B cell (primary cell): ENCODE results near the gene ANAPC5. TPM values are rescaled to one million over a fixed set of nuclear protein-coding genes. Genes with fewer than 3 reads are reported as not detected.

ENCODE experiments used
- ATAC-seq: fragments of 200-7000 bp; cut with Tn5 transposase; one replicate; pipeline ENCODE4 v1.10.0; 2021; ENCODE audit warnings: low read depth, mild to moderate bottlenecking, moderate number of reproducible peaks, moderate library complexity
- CTCF ChIA-PET: fragments of 350-600 bp; sonication (Branson Sonifier 250); formaldehyde crosslinking; loops from one replicate; lab custom pipeline; 2021; ENCODE audit warnings: antibody characterized with exemption, inconsistent platforms; lab: Charles Lee
- POLR2A ChIA-PET: fragments of 350-600 bp; sonication (Branson Sonifier 250); formaldehyde crosslinking; loops from one replicate; lab custom pipeline; 2021; ENCODE audit warnings: antibody characterized with exemption; lab: Charles Lee
- DNase-seq: peaks from one replicate; pipeline ENCODE4 v3.0.0; 2013
- H2AFZ ChIP-seq: 2 replicates; pipeline ENCODE4 v1.6.1; 2012; ENCODE audit warnings: mild to moderate bottlenecking, low read depth, low read length; ENCODE audit not compliant: insufficient read depth, poor library complexity, severe bottlenecking
- H3K27ac ChIP-seq, 2 donors: 1 replicate in 1 of 2; 2 replicates in 1 of 2; pipeline ENCODE4 v1.5.1; 2012 to 2013; ENCODE audit warnings: low read length in 2 of 2, mild to moderate bottlenecking in 2 of 2, moderate library complexity in 1 of 2
- H3K27me3 ChIP-seq, 4 experiments: fragments of 200-600 bp in 1 of 4; sonication (generic) in 1 of 4; replicated peaks in 1 of 4; 1 replicate in 2 of 4; 2 replicates in 2 of 4; pipeline versions ENCODE4 v1.6.1 to v1.7.0; 2013 to 2016; ENCODE audit warnings: low read length in 3 of 4, mild to moderate bottlenecking in 2 of 4, mixed read lengths in 1 of 4, moderate library complexity in 1 of 4; ENCODE audit not compliant: insufficient read depth in 4 of 4, control insufficient read depth in 3 of 4; ENCODE audit errors: control extremely low read depth in 1 of 4
- H3K36me3 ChIP-seq, 2 experiments: replicated peaks in 1 of 2; 1 replicate in 1 of 2; 2 replicates in 1 of 2; pipeline versions ENCODE4 v1.6.1 to v1.7.1; 2013; ENCODE audit warnings: low read length in 1 of 2; ENCODE audit not compliant: insufficient read depth in 2 of 2, control insufficient read depth in 1 of 2; ENCODE audit errors: control extremely low read depth in 1 of 2, extremely low read depth in 1 of 2
- H3K4me1 ChIP-seq, 2 donors: fragments of 200-600 bp in 1 of 2; sonication (generic) in 1 of 2; 1 replicate in 1 of 2; 2 replicates in 1 of 2; pipeline versions ENCODE4 v1.5.1 to v1.6.1; 2013 to 2017; ENCODE audit warnings: low read length in 2 of 2; ENCODE audit not compliant: control insufficient read depth in 2 of 2, insufficient read depth in 2 of 2
- H3K4me2 ChIP-seq: replicated peaks from 2 replicates; pipeline ENCODE3; 2012; ENCODE audit warnings: mild to moderate bottlenecking, low read depth, low read length; ENCODE audit not compliant: poor library complexity, severe bottlenecking
- H3K4me3 ChIP-seq, 5 experiments: fragments of 200-600 bp in 1 of 5; sonication (generic) in 1 of 5; 1 replicate in 3 of 5; 2 replicates in 2 of 5; pipeline versions ENCODE4 v1.5.1 to v1.7.0; 2011 to 2016; ENCODE audit warnings: low read length in 4 of 5, mild to moderate bottlenecking in 4 of 5, low read depth in 2 of 5, control low read depth in 1 of 5, moderate library complexity in 1 of 5; ENCODE audit not compliant: insufficient read depth in 1 of 5; ENCODE audit errors: control extremely low read depth in 1 of 5, extremely low read depth in 1 of 5
- H3K79me2 ChIP-seq: fragments of 200-600 bp; sonication (generic); one replicate; pipeline ENCODE4 v1.6.0; 2016; ENCODE audit warnings: low read length; ENCODE audit not compliant: control insufficient read depth, insufficient read depth
- H3K9ac ChIP-seq: fragments of 200-600 bp; sonication (generic); 2 replicates; pipeline ENCODE4 v1.6.1; 2017; ENCODE audit warnings: mild to moderate bottlenecking, low read length, moderate library complexity
- H3K9me3 ChIP-seq, 3 donors: one replicate each; pipeline versions ENCODE4 v1.6.1 to v1.7.1; 2013; ENCODE audit warnings: low read length in 2 of 3; ENCODE audit not compliant: control insufficient read depth in 2 of 3, insufficient read depth in 1 of 3; ENCODE audit errors: control extremely low read depth in 1 of 3
- H4K20me1 ChIP-seq: 2 replicates; pipeline ENCODE4 v1.6.0; 2012; ENCODE audit warnings: mild to moderate bottlenecking, low read length; ENCODE audit not compliant: insufficient read depth, control insufficient read depth, poor library complexity, severe bottlenecking
- H3K27ac Mint-ChIP-seq: one replicate; pipeline ENCODE4 v1.8.0; 2021; ENCODE audit warnings: mixed read lengths
- H3K27me3 Mint-ChIP-seq: one replicate; pipeline ENCODE4 v1.8.0; 2021; ENCODE audit warnings: mixed read lengths
- H3K4me1 Mint-ChIP-seq: one replicate; pipeline ENCODE4 v1.8.0; 2021; ENCODE audit warnings: mixed read lengths
- H3K4me3 Mint-ChIP-seq: one replicate; pipeline ENCODE4 v1.8.0; 2021; ENCODE audit warnings: mixed read lengths
- H3K9me3 Mint-ChIP-seq: one replicate; pipeline ENCODE4 v1.8.0; 2022; ENCODE audit warnings: mixed read lengths; ENCODE audit not compliant: insufficient read depth
- CTCF ChIP-seq: fragments of 200-600 bp; IDR thresholded peaks from one replicate; pipeline ENCODE4 v1.8.0; 2022; ENCODE audit warnings: antibody characterized with exemption, mild to moderate bottlenecking
- EZH2 ChIP-seq: IDR thresholded peaks from 2 replicates; pipeline ENCODE4 v1.6.1; 2012; ENCODE audit warnings: borderline replicate concordance, low read depth, mild to moderate bottlenecking, moderate library complexity, low read length; ENCODE audit not compliant: insufficient read depth, poor library complexity, severe bottlenecking
- WGBS: methylation state at CpG from one replicate; pipeline ENCODE4 v1.1.5; 2013; ENCODE audit warnings: missing lambda C conversion rate; ENCODE audit not compliant: insufficient coverage; 5-methylcytosine and 5-hydroxymethylcytosine counted together
- intact Hi-C: fragments of 100-400 bp; cut with micrococcal nuclease; formaldehyde crosslinking; loops from one replicate; pipeline ENCODE4 v1.10.0; 2022
- polyA plus RNA-seq: library from polyadenylated mRNA; depleted of rRNA; stranded (reverse); fragments of >200 nt; gene quantifications from 2 replicates; pipeline ENCODE4 v1.2.3, GENCODE V29; 2012
- total RNA-seq, 2 donors: library from RNA; stranded (reverse); fragments of 120-200 nt in 1 of 2; gene quantifications; 1 replicate in 1 of 2; 2 replicates in 1 of 2; pipeline versions ENCODE4 v1.2.3 to v1.2.4, GENCODE V29; 2013 to 2022

Gene ANAPC5
- total and polyA plus RNA-seq, 2 donors (not counting 1 experiment from before 2014, with no cell fraction given), result 150 to 171 TPM

GRCh38 chr12:121357331-121357730 is 5.1 kb upstream of the ANAPC5 start:
- no peak overlapping the region for H3K9ac ChIP-seq
- POLR2A ChIA-PET, result no interaction called here
- no peaks in the 10 kb centered on the region for H3K27me3 ChIP-seq
- no peaks in the 10 kb centered on the region for H3K27me3 Mint-ChIP-seq
- no peaks in the 10 kb centered on the region for H3K79me2 ChIP-seq
- CTCF ChIA-PET, result interaction anchor here (1.4 kb wide), 1 partner anchor 23 kb away, joined by 4 read pairs; no protein-coding TSS in a partner anchor
- H2AFZ ChIP-seq, result no peak overlapping the region
- no peak overlapping the region for H3K27ac ChIP-seq
- no peaks in the 10 kb centered on the region for H3K36me3 ChIP-seq
- H4K20me1 ChIP-seq, result no peaks in the 10 kb centered on the region
- H3K4me3 Mint-ChIP-seq, result no peak overlapping the region
- no peak for DNase-seq
- WGBS, result 76% methylated on average over 1 of the region's 4 CpGs
- TF ChIP-seq CTCF, result no peak
- ATAC-seq, result no peak
- no peaks in the 10 kb centered on the region for H3K9me3 Mint-ChIP-seq
- peaks cover 0 to 6% of the 10 kb centered on the region in 2 donors for H3K4me1 ChIP-seq
- H3K4me1 Mint-ChIP-seq, result peaks cover 6% of the 10 kb centered on the region
- intact Hi-C loops, result no loop called here
- H3K9me3 ChIP-seq, result no peaks in the 10 kb centered on the region
- H3K27ac Mint-ChIP-seq, result no peak overlapping the region
- H3K4me2 ChIP-seq, result no peak overlapping the region
- no peak overlapping the region for H3K4me3 ChIP-seq

GRCh38 chr12:121356657-121357056 is 4.4 kb upstream of the ANAPC5 start:
- intact Hi-C loops, result no loop called here
- H3K9ac ChIP-seq, result no peak overlapping the region
- ATAC-seq (no peak), DNase-seq (no peak)
- no peak overlapping the region for H3K27ac ChIP-seq
- H4K20me1 ChIP-seq, result no peaks in the 10 kb centered on the region
- H3K27me3 ChIP-seq, result no peaks in the 10 kb centered on the region
- H3K9me3 ChIP-seq, result no peaks in the 10 kb centered on the region
- no peaks in the 10 kb centered on the region for H3K36me3 ChIP-seq
- Mint-ChIP-seq H3K27ac (no peak overlapping the region), H3K4me1 (peaks cover 13% of the 10 kb centered on the region), H3K9me3 (no peaks in the 10 kb centered on the region), H3K27me3 (no peaks in the 10 kb centered on the region), H3K4me3 (no peak overlapping the region)
- CTCF ChIA-PET, result interaction anchor here (0.6 to 0.7 kb wide), 2 partner anchors 261 to 452 kb away, joined by 3 read pairs; no protein-coding TSS in a partner anchor
- TF ChIP-seq EZH2, result no peak
- TF ChIP-seq CTCF, result no peak
- 85% methylated on average over 3 of the region's 3 CpGs for WGBS
- POLR2A ChIA-PET, result no interaction called here
- H2AFZ ChIP-seq, result no peak overlapping the region
- no peak overlapping the region for H3K4me2 ChIP-seq
- H3K79me2 ChIP-seq, result peaks cover 4% of the 10 kb centered on the region
- peaks cover under 1 to 6% of the 10 kb centered on the region in 2 donors for H3K4me1 ChIP-seq
- H3K4me3 ChIP-seq, result no peak overlapping the region
